SJSA1 (cell line): ENCODE data around the gene GSTA5. TPM values are rescaled to one million over a fixed set of nuclear protein-coding genes. Genes with fewer than 3 reads are reported as not detected.
"Not testable (repeated sequence)": the region's sequence is repeated elsewhere in the genome, so short reads cannot be mapped to it uniquely, and the experiment has no call there.

Experiments used
- DNase-seq, 2 experiments: peaks; one replicate each; pipeline ENCODE4 v3.0.0-alpha.2; 2015 to 2020; ENCODE audit warnings: low spot score in 2 of 2, low read depth in 1 of 2
- H3K27ac ChIP-seq: fragments of 250-450 bp; sonication (Bioruptor Pico); 2 replicates; pipeline ENCODE4 v1.5.1; 2020; ENCODE audit warnings: mild to moderate bottlenecking, moderate library complexity
- H3K27me3 ChIP-seq: fragments of 250-450 bp; sonication (Bioruptor Pico); replicated peaks from 2 replicates; pipeline ENCODE4 v1.5.1; 2020; ENCODE audit warnings: mild to moderate bottlenecking, moderate library complexity
- H3K36me3 ChIP-seq: fragments of 250-450 bp; sonication (Bioruptor Pico); 2 replicates; pipeline ENCODE4 v1.5.1; 2020; ENCODE audit warnings: mild to moderate bottlenecking
- H3K4me1 ChIP-seq: fragments of 250-450 bp; sonication (Bioruptor Pico); replicated peaks from 2 replicates; pipeline ENCODE4 v1.6.1; 2021; ENCODE audit warnings: mild to moderate bottlenecking
- H3K4me3 ChIP-seq: fragments of 250-450 bp; sonication (Bioruptor Pico); 2 replicates; pipeline ENCODE4 v1.5.1; 2020; ENCODE audit warnings: mild to moderate bottlenecking
- H3K9me3 ChIP-seq: fragments of 250-450 bp; sonication (Bioruptor Pico); replicated peaks from 2 replicates; pipeline ENCODE4 v1.5.1; 2020; ENCODE audit warnings: mild to moderate bottlenecking
- total RNA-seq: library from RNA; depleted of rRNA; stranded (reverse); fragments of >200 nt; shearing (Covaris generic); gene quantifications from 2 replicates; pipeline ENCODE4 v1.2.3, GENCODE V29; 2014

The GSTA5 gene
- total RNA-seq, 1 experiment from 2014 or later, result not detected

DNA sequence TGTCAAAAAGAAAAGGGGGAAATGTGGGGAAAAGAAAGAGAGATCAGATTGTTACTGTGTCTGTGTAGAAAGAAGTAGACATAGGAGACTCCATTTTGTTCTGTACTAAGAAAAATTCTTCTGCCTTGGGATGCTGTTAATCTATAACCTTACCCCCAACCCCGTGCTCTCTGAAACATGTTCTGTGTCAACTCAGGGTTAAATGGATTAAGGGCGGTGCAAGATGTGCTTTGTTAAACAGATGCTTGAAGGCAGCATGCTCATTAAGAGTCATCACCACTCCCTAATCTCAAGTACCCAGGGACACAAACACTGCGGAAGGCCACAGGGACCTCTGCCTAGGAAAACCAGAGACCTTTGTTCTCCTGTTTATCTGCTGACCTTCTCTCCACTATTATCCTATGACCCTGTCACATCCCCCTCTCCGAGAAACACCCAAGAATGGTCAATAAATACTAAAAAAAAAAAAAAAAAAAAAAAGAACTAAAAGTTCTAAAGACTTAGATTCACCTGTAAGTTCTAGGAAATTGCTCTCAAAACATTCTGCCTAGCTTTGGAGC, 14.6 kb downstream of the GSTA5 start:
- not testable (repeated sequence) for H3K4me1 ChIP-seq, H3K27me3 ChIP-seq, H3K4me3 ChIP-seq, H3K9me3 ChIP-seq, H3K36me3 ChIP-seq, DNase-seq, H3K27ac ChIP-seq

DNA sequence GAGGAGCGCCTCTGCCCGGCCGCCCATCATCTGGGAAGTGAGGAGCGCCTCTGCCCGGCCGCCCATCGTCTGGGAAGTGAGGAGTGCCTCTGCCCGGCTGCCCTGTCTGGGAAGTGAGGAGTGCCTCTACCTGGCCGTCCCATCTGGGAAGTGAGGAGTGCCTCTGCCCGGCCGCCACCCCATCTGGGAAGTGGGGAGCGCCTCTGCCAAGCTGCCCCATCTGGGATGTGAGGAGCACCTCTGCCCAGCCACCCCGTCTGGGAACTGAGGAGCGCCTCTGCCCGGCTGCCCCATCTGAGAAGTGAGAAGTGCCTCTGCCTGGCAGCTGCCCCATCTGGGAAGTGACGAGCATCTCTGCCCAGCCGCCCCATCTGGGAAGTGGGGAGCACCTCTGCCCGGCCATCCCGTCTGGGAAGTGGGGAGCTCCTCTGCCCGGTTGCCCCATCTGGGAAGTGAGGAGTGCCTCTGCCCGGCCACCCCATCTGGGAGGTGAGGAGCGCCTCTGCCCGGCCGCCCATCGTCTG, 15.3 kb downstream of the GSTA5 start:
- H3K27me3 ChIP-seq, H3K9me3 ChIP-seq, H3K36me3 ChIP-seq, H3K4me3 ChIP-seq, H3K27ac ChIP-seq, DNase-seq, H3K4me1 ChIP-seq: not testable (repeated sequence)

DNA sequence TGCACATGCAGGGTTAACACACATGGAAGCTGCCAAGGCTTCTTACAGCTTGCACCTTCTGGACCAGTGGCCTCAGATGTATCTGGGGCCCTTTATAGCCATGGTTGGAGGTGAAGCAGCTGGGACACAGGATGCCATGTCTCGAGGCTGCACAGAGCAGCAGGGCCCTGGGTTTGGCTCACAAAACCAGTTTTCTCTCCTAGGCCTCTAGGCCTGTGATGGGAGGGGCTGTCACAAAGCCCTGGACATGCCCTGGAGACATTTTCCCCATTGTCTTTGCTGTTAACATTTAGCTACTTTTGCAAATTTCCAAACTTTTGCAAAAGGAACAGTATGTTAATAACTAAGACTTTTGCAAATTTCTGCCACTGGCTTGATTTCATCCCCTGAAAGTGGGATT, 18.8 kb downstream of the GSTA5 start:
- H3K27me3 ChIP-seq, result no peaks in the 10 kb centered on the region
- H3K27ac ChIP-seq, result no peak overlapping the region
- no peaks in the 10 kb centered on the region for H3K4me1 ChIP-seq
- H3K4me3 ChIP-seq, result no peak overlapping the region
- no peaks in the 10 kb centered on the region for H3K9me3 ChIP-seq
- DNase-seq, result no peak
- H3K36me3 ChIP-seq, result no peaks in the 10 kb centered on the region

DNA sequence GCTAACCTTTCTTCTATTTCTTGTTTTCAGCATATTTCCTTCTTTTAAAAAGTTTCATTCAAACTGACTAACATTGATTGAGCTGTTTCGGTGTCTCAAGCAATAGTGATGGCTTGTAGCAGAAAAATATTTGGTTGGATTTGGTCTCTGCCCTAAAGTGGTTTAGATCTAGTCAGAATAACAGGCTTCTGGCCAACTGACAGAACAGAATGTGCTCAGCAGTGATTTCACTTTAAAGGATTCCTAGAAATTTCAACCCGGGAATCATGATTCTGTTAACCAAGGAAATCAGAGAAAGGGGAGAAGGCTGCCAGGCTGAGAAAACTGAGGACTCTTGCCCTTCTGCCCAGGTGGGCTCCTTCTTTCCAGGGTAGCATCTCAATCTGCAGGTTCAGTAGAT, 20.4 kb downstream of the GSTA5 start:
- DNase-seq, result no peak
- no peak overlapping the region for H3K27ac ChIP-seq
- no peaks in the 10 kb centered on the region; the same call in 1 of the 2 replicates for H3K4me1 ChIP-seq
- H3K27me3 ChIP-seq, result no peaks in the 10 kb centered on the region
- no peaks in the 10 kb centered on the region for H3K36me3 ChIP-seq
- H3K4me3 ChIP-seq, result no peak overlapping the region
- no peaks in the 10 kb centered on the region for H3K9me3 ChIP-seq

GRCh38 chr6:52815167-52816092, 25.2 kb downstream of the GSTA5 start:
- H3K27ac ChIP-seq, result no peak overlapping the region
- DNase-seq, result peak; percentile 50 to 66
- no peaks in the 10 kb centered on the region; the same call in 1 of the 2 replicates for H3K4me1 ChIP-seq
- H3K27me3 ChIP-seq, result no peaks in the 10 kb centered on the region
- no peak overlapping the region for H3K4me3 ChIP-seq
- no peaks in the 10 kb centered on the region for H3K36me3 ChIP-seq
- no peaks in the 10 kb centered on the region for H3K9me3 ChIP-seq

DNA sequence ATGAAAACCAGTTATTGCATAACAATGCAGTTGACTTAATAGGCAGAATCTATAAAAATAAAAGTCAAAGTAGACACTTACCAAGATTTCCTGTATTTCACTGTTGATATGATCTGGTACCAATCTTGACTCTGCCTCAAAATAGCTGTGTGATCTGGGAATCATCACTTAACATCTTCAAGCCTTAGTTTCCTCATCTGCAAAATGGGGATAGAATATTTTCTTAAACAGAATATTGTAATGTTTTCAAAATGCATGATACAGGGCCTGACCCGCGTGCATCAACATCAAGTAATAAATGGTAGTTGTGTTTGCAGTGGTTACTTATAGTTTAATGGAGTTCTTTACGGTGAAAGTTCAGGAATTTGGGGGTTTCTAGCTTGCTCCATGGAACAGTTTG, 26.1 kb downstream of the GSTA5 start:
- H3K9me3 ChIP-seq, DNase-seq, H3K4me1 ChIP-seq, H3K4me3 ChIP-seq, H3K36me3 ChIP-seq, H3K27ac ChIP-seq, H3K27me3 ChIP-seq: not testable (repeated sequence)

- not testable (repeated sequence) for DNase-seq, H3K36me3 ChIP-seq, H3K4me3 ChIP-seq, H3K27me3 ChIP-seq, H3K9me3 ChIP-seq, H3K27ac ChIP-seq, H3K4me1 ChIP-seq
Observed at GRCh38 chr6:52809777-52810176, 30.8 kb downstream of the GSTA5 start.

DNA sequence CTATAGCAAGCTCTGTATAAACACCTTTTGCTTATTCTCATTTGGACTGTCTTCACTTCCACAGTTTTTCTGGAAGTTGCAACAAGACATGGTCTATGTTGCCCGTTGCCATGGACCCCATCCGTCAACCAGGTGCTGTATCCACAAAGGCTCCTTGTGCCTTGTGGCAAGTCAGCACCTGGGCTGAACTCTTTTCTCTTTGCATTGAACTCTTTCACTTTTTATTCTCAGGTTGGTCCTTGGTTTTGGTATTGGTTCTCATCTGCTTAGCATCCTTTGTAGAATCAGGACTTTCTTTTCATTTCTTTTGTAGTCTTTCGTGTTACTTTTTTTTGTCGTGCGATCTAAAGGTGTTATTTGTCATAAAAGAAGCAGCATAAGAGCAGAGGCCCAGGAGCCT, 32.0 kb downstream of the GSTA5 start:
- H3K27me3 ChIP-seq, result no peaks in the 10 kb centered on the region
- no peak overlapping the region for H3K4me3 ChIP-seq
- no peaks in the 10 kb centered on the region for H3K9me3 ChIP-seq
- no peaks in the 10 kb centered on the region for H3K36me3 ChIP-seq
- no peak for DNase-seq
- no peak overlapping the region for H3K27ac ChIP-seq
- H3K4me1 ChIP-seq, result no peaks in the 10 kb centered on the region

DNA sequence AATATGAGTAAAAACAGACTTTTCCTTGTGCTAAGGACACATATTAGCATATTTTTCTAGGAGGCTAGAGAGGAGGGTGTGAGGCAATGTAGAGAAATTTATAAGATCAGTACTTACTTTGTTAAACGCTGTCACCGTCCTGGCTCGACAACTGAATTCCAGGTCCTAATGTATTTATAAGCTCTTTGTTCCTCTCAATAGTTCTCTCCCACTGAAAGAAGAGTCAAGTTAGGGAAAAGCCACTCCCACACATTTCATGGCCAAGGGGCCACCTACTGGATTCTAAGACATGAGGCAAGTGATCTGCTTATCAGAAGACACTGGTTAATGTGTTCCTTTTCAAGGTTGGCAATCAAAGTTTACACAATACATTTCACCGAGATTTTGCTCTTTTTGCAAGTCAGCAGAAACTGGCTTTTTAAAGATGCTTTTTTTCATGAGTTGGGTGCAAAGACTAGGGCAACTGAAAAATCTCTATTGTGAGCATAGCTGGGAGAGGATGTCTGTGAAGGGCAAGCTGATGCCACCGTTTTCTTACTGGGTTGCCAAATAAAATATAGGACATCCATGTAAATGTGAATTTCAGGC, 36.9 kb downstream of the GSTA5 start, which contains the start of gene GSTA1:
TSS of gene GSTA1 (minus strand) at position 149 of the 588 bp plus-strand sequence. CDS start 4,549 bp downstream, outside the sequence.
- DNase-seq, result peak in 1 of 2 experiments; percentile 10
- not testable (repeated sequence) for H3K9me3 ChIP-seq, H3K36me3 ChIP-seq, H3K27me3 ChIP-seq, H3K27ac ChIP-seq, H3K4me3 ChIP-seq, H3K4me1 ChIP-seq

DNA sequence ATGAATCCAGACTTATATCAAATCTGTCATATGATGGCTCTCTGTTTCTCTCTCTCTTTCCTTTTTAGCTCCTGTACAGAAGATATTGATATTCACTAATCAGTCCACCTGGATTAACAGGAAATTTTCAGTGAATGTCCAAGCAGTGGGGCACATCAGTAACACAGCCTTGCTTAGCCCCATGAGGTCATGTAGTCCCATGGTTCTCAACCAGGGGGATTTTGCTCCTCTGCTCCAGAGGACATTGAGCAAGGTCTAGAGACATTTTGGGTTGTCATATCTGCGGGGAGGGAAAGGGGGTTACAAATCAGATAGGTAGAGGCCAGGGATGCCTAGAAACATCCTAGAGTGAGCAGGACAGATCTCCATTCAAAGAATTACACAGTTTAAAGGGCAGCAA, 37.8 kb downstream of the GSTA5 start:
- Histone ChIP-seq H3K4me3 (no peak overlapping the region), H3K4me1 (no peaks in the 10 kb centered on the region), H3K27me3 (no peaks in the 10 kb centered on the region), H3K27ac (no peak overlapping the region), H3K36me3 (no peaks in the 10 kb centered on the region), H3K9me3 (no peaks in the 10 kb centered on the region)
- no peak for DNase-seq

DNA sequence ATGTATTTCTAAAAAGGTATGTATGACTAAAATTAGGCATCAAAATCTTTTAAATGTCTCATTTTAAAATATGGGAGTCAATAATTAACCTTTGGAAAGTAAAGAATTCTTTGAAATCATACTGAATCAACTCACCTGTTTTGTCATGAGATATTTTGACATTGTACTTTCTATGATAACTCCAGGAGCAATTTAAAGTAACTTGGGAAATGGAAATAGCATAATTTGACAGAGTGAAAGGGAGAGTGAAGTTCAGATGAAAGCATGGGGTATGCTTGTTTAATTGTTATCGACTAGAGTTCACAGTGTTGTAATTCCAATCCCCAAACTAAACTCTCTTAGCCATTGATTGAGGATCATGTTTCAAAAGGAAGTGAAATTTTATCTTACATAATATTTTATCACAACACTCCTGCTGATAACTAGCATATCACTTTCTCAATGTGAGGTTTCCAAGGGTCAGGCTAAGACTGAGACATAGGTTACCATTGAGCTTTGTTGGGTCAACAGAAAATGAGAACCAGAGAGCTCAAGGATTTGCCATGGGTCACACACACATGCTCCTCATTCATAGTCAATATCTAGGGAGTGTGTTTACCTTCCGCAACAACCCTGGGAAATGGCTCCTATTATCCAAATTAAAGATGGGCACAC, 39.3 kb downstream of the GSTA5 start:
- Histone ChIP-seq H3K27ac (no peak overlapping the region), H3K36me3 (no peaks in the 10 kb centered on the region), H3K4me3 (no peak overlapping the region), H3K9me3 (no peaks in the 10 kb centered on the region), H3K27me3 (no peaks in the 10 kb centered on the region), H3K4me1 (no peaks in the 10 kb centered on the region)
- no peak for DNase-seq

DNA sequence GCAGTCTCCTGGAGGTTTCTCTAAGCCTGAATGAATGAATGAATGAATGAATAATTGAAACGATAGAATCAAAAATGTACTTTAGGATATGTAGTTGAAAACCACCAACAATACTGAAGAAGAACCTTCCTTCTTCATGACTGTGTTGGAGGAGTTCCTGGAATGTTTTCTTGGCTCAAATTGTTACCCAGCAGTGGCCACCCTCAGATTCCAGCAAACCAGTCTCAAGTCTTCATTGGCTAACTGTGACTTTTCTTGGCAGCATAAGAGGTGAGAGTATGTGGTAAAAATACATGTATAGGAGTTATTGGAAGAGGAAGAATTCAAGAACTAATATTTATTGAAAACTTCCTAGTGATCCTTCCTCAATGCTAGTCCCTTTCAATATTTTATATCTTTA, 41.3 kb downstream of the GSTA5 start:
- H3K36me3 ChIP-seq, H3K27me3 ChIP-seq, H3K27ac ChIP-seq, H3K4me1 ChIP-seq, H3K9me3 ChIP-seq, H3K4me3 ChIP-seq, DNase-seq: not testable (repeated sequence)

DNA sequence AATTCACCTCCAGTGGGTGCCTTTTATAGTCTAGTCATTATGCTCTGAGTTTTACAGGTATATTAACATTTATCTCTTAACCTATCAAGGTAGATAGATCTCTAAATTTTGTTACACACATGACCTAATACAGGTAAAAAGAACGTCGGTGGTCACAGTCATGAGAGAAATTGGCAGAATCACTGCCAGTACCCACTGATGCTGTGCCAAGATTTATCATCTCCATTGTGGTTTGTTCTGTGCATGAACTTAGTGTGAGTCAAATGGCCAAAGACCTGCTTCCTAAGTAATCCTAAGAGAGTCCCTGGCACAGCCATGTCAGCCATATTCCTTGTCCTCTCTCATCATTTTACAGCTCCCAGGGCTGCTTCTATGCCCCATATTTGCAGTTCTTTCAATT, 46.2 kb downstream of the GSTA5 start:
- not testable (repeated sequence) for DNase-seq, H3K4me3 ChIP-seq, H3K9me3 ChIP-seq, H3K27ac ChIP-seq, H3K27me3 ChIP-seq, H3K4me1 ChIP-seq, H3K36me3 ChIP-seq
